Thyroid gland (tissue), 4 donors: ENCODE measurements around the gene LTBP3. TPM values are rescaled to one million over a fixed set of nuclear protein-coding genes. Genes with fewer than 3 reads are reported as not detected.

Source experiments
- DNase-seq, 2 donors: peaks; one replicate each; pipeline ENCODE4 v3.0.0-alpha.2; 2019
- H3K27ac ChIP-seq, 3 donors: fragments of 200-600 bp; sonication (generic); 1 replicate in 2 of 3; 2 replicates in 1 of 3; pipeline ENCODE4 v1.5.1; 2016 to 2019; ENCODE audit warnings: mild to moderate bottlenecking in 1 of 3, moderate library complexity in 1 of 3
- H3K27me3 ChIP-seq: fragments of 200-600 bp; sonication (generic); one replicate; pipeline ENCODE4 v1.5.1; 2019
- H3K36me3 ChIP-seq, 2 donors: fragments of 200-600 bp; sonication (generic); one replicate each; pipeline ENCODE4 v1.5.1; 2016 to 2019
- H3K4me1 ChIP-seq, 2 donors: fragments of 200-600 bp; sonication (generic); one replicate each; pipeline ENCODE4 v1.5.1; 2017 to 2019
- H3K4me3 ChIP-seq, 3 donors: fragments of 200-600 bp; sonication (generic); replicated peaks in 1 of 3; 1 replicate in 2 of 3; 2 replicates in 1 of 3; pipeline ENCODE4 v1.5.1; 2016; ENCODE audit warnings: mild to moderate bottlenecking in 1 of 3
- H3K9me3 ChIP-seq: fragments of 200-600 bp; sonication (generic); one replicate; pipeline ENCODE4 v1.5.1; 2017
- POLR2A ChIP-seq, 2 donors: fragments of 450-650 bp; IDR thresholded peaks; one replicate each; pipeline ENCODE4 v1.6.1; 2017; ENCODE audit warnings: antibody characterized with exemption in 2 of 2, mild to moderate bottlenecking in 2 of 2, moderate library complexity in 1 of 2
- WGBS, 2 donors: methylation state at CpG; one replicate each; pipeline ENCODE4 v1.1.5; 2017; 5-methylcytosine and 5-hydroxymethylcytosine counted together
- intact Hi-C: fragments of 100-400 bp; cut with DNase I; formaldehyde crosslinking; loops from one replicate; pipeline ENCODE4 v1.15.1; 2023
- total RNA-seq, 4 donors: library from RNA; depleted of rRNA; stranded (reverse); fragments of >200 nt; gene quantifications; one replicate each; pipeline ENCODE4 v1.2.3, GENCODE V29; 2016
- TF ChIP-seq, protein P1 (sequence below), 6 experiments: fragments of 200-600 bp in 3 of 6; fragments of 450-650 bp in 3 of 6; sonication (generic) in 3 of 6; IDR thresholded peaks; one replicate each; pipeline ENCODE4 v1.5.1; 2016 to 2019; ENCODE audit warnings: antibody characterized with exemption in 6 of 6, mild to moderate bottlenecking in 2 of 6, inconsistent platforms in 1 of 6, moderate library complexity in 1 of 6

LTBP3 gene
- total RNA-seq, 4 donors from 2014 or later = 195 to 277 (median 222) TPM

DNA sequence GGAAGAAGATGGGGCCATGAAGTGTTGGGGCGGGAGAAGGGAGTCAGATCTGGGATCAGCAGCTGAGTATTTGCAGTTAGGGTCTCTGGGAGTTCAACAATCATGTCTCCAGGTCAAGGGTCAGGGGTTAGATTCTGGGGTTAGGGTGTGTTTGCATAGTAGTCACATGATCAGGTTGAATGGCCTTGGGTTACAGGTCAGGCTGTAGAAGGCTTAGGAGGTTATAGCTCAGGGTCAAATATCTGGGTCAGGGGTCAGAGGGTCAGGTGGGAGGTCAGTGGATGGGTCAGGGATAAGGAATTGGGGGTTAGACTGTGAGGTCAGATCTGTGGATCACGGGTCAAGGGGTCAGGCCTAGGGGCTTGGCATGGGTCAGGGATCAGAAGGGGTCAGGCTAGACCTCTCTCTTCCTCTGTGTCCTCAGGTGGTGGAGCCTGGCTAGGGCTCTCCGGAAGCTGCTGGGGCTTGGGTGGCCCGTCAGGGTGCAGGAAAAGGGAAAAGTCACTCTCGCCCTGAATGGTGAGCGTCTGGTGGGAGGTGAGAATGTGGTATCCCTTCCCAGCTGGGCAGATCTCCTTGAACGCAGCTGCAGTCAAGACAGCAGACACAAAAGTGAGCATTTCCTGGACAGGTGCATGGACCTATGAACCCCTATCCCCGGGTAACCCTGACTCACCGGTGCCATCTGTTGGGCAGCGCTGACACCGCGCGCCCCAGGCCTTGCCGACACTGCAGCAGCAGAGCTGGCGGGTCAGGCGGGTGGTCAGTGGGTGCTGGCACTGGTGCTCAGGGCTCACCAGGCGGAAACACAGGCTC lies 6.4 kb downstream of the LTBP3 start:
- WGBS, 2 donors = 64 to 70% methylated on average over 7 to 8 of the region's 17 CpGs
- H3K4me3 ChIP-seq = no peak overlapping the region
- H3K9me3 ChIP-seq = no peaks in the 10 kb centered on the region
- DNase-seq = peak; percentile 69 to 83
- TF ChIP-seq, protein P1, sequence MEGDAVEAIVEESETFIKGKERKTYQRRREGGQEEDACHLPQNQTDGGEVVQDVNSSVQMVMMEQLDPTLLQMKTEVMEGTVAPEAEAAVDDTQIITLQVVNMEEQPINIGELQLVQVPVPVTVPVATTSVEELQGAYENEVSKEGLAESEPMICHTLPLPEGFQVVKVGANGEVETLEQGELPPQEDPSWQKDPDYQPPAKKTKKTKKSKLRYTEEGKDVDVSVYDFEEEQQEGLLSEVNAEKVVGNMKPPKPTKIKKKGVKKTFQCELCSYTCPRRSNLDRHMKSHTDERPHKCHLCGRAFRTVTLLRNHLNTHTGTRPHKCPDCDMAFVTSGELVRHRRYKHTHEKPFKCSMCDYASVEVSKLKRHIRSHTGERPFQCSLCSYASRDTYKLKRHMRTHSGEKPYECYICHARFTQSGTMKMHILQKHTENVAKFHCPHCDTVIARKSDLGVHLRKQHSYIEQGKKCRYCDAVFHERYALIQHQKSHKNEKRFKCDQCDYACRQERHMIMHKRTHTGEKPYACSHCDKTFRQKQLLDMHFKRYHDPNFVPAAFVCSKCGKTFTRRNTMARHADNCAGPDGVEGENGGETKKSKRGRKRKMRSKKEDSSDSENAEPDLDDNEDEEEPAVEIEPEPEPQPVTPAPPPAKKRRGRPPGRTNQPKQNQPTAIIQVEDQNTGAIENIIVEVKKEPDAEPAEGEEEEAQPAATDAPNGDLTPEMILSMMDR (IDR thresholded peaks at IDR 0.05) = peak in 4 of 6 experiments; percentile 29 to 49 (median 35)
- TF ChIP-seq POLR2A (IDR thresholded peaks at IDR 0.05) = no peak
- peaks cover 16 to 57% of the 10 kb centered on the region in 2 donors for H3K4me1 ChIP-seq
- no peaks in the 10 kb centered on the region for H3K36me3 ChIP-seq
- H3K27ac ChIP-seq = peak overlapping the region in 1 of 3 donors; percentile 32
- intact Hi-C loops = no loop called here
- H3K27me3 ChIP-seq = no peaks in the 10 kb centered on the region

DNA sequence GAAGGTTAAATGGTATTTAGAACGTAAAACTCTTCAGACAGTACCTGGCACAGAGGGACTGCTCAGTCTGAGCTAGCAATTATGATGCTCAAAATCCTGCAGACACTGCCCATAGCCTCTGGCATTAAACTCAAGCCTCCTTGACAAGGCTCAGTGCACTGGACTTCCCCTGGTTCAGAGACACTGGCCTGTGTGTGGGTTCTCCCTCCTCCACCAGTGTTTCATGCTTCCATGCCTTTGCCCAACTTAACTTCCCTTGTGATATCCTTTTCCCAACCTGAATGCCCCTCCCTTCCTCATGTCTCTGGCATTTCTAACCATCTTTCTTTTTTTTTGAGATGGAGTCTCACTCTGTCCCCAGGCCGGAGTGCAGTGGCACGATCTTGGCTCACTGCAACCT lies 9.1 kb downstream of the LTBP3 start:
- WGBS, 2 donors = 61 to 83% methylated on average over 3 of the region's 3 CpGs
- peak in 1 of 2 donors; percentile 43 for DNase-seq
- intact Hi-C loops = no loop called here
- H3K9me3 ChIP-seq = no peaks in the 10 kb centered on the region
- no peaks in the 10 kb centered on the region for H3K36me3 ChIP-seq
- H3K27me3 ChIP-seq = no peaks in the 10 kb centered on the region
- no peak for TF ChIP-seq POLR2A (IDR thresholded peaks at IDR 0.05)
- TF ChIP-seq, protein P1 (IDR thresholded peaks at IDR 0.05) = no peak
- no peak overlapping the region for H3K27ac ChIP-seq
- H3K4me3 ChIP-seq = no peak overlapping the region
- peaks cover 4 to 43% of the 10 kb centered on the region in 2 donors for H3K4me1 ChIP-seq

DNA sequence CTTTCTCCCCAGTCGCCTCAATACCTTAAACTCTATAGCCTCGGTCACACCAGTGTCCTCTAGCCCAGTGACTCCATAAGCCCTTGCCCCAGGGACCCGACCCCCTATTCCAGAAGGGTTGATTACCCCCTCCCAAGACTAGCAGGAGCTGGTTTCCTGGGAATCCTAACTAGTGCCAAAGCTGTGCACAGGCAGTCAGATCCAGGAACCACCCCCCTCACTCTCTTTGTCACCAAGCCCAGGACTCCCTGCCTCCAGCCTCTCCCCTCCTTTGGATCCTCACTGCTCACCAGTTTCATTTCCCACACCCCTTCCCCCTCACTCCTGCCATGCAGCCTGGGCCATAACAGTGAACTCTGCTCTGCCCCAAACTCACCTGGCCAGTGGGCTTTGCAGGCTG lies 9.8 kb downstream of the LTBP3 start:
- Histone ChIP-seq H3K36me3 (no peaks in the 10 kb centered on the region), H3K4me1 (peaks cover 4 to 41% of the 10 kb centered on the region in 2 donors), H3K4me3 (no peak overlapping the region), H3K9me3 (no peaks in the 10 kb centered on the region), H3K27me3 (no peaks in the 10 kb centered on the region), H3K27ac (no peak overlapping the region)
- no peak for DNase-seq
- intact Hi-C loops = no loop called here
- TF ChIP-seq, protein P1 (IDR thresholded peaks at IDR 0.05) = no peak
- TF ChIP-seq POLR2A (IDR thresholded peaks at IDR 0.05) = no peak
- WGBS, 2 donors = 94 to 99% methylated on average over 3 of the region's 3 CpGs

DNA sequence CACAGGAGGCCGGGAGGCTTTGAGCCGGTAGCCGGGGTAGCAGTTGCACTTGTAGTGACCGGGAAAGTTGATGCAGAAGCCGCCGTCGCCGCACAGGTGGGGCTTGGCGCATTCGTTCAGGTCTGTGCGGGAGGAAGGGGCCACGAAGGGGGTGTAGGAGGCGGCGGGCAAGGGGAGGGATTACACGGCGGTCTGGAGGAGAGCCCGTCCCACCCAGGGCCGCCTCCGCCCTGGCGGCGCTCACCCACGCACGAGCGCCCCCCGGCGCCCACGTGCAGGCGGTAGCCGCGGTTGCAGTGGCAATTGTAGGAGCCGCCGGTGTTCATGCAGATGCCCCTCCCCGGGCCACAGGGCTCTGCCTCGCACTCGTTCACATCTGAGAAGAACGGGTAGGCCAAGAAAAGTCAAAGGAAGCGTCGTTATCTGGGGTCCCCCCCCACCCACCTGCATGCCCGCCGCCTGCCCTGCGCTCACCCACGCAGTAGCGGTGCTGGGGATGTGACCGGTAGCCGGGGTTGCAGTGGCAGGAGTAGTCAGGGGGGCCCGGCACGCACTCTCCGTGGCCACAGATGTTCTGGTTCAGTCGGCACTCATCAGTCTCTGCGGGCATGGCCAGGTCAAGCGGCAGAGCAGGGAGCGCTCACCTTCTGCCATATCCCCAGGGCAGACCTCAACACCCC lies 10.6 kb downstream of the LTBP3 start:
- Histone ChIP-seq H3K27me3 (no peaks in the 10 kb centered on the region), H3K9me3 (no peaks in the 10 kb centered on the region), H3K4me1 (peaks cover 4 to 40% of the 10 kb centered on the region in 2 donors), H3K4me3 (no peak overlapping the region), H3K27ac (no peak overlapping the region), H3K36me3 (no peaks in the 10 kb centered on the region)
- TF ChIP-seq, protein P1 (IDR thresholded peaks at IDR 0.05) = no peak
- TF ChIP-seq POLR2A (IDR thresholded peaks at IDR 0.05) = no peak
- intact Hi-C loops = no loop called here
- whole genome bisulfite sequencing, 2 donors = 79 to 81% methylated on average over 43 to 50 of the region's 52 CpGs
- no peak for DNase-seq
